Hepatocyte (in vitro differentiated cells): Measurements from ENCODE around the gene CAND1. TPM values are rescaled to one million over a fixed set of nuclear protein-coding genes. Genes with fewer than 3 reads are reported as not detected.
A peak's percentile ranks its signal among the peaks of the same experiment; 100 is the strongest.

Source experiments
- DNase-seq: peaks from one replicate; pipeline ENCODE4 v3.0.0-alpha.2; 2016; ENCODE audit warnings: low spot score
- H2AFZ ChIP-seq: fragments of 200-600 bp; sonication (generic); 2 replicates; pipeline ENCODE4 v1.6.0; 2016; ENCODE audit warnings: antibody characterized with exemption, mild to moderate bottlenecking
- H3K27ac ChIP-seq: fragments of 200-600 bp; sonication (generic); 2 replicates; pipeline ENCODE4 v1.5.1; 2016; ENCODE audit warnings: mild to moderate bottlenecking
- H3K27me3 ChIP-seq: fragments of 200-600 bp; sonication (generic); 2 replicates; pipeline ENCODE4 v1.6.1; 2016
- H3K36me3 ChIP-seq: fragments of 200-600 bp; sonication (generic); replicated peaks from 2 replicates; pipeline ENCODE4 v1.5.1; 2016; ENCODE audit warnings: low read depth; ENCODE audit not compliant: insufficient read depth
- H3K4me1 ChIP-seq: fragments of 200-600 bp; sonication (generic); 2 replicates; pipeline ENCODE4 v1.5.1; 2016; ENCODE audit warnings: mild to moderate bottlenecking, moderate library complexity; ENCODE audit not compliant: insufficient read depth
- H3K4me2 ChIP-seq: fragments of 200-600 bp; sonication (generic); 2 replicates; pipeline ENCODE4 v1.6.0; 2016
- H3K4me3 ChIP-seq: fragments of 200-600 bp; sonication (generic); 2 replicates; pipeline ENCODE4 v1.5.1; 2016; ENCODE audit warnings: mild to moderate bottlenecking
- H3K79me2 ChIP-seq: fragments of 200-600 bp; sonication (generic); 2 replicates; pipeline ENCODE4 v1.6.0; 2017; ENCODE audit warnings: mild to moderate bottlenecking
- H3K9me2 ChIP-seq: fragments of 200-600 bp; sonication (generic); replicated peaks from 2 replicates; pipeline ENCODE4 v1.6.0; 2017; ENCODE audit warnings: mild to moderate bottlenecking; ENCODE audit not compliant: insufficient read depth
- H3K9me3 ChIP-seq: fragments of 200-600 bp; sonication (generic); 2 replicates; pipeline ENCODE4 v1.5.1; 2016; ENCODE audit warnings: low read depth, mild to moderate bottlenecking
- H4K20me1 ChIP-seq: fragments of 200-600 bp; sonication (generic); 2 replicates; pipeline ENCODE4 v1.6.0; 2016; ENCODE audit warnings: mild to moderate bottlenecking; ENCODE audit not compliant: insufficient read depth, poor library complexity, severe bottlenecking
- EZH2 ChIP-seq: fragments of 200-600 bp; sonication (generic); IDR thresholded peaks from 2 replicates; pipeline ENCODE4 v1.6.1; 2016; ENCODE audit warnings: antibody characterized with exemption, mild to moderate bottlenecking, borderline replicate concordance
- EZH2phosphoT487 ChIP-seq: fragments of 200-600 bp; sonication (generic); IDR thresholded peaks from one replicate; pipeline ENCODE4 v1.6.1; 2018; ENCODE audit warnings: antibody characterized with exemption, mild to moderate bottlenecking, low read depth, moderate library complexity; ENCODE audit not compliant: unreplicated experiment, severe bottlenecking
- WGBS: methylation state at CpG from one replicate; pipeline ENCODE4 v1.1.6; 2016; ENCODE audit warnings: low lambda C conversion rate; ENCODE audit errors: missing lambda C conversion rate; 5-methylcytosine and 5-hydroxymethylcytosine counted together
- polyA plus RNA-seq: library from polyadenylated mRNA; unstranded; fragments of >200 nt; fragmentation: Nextera tagmentation; extraction: Ambion mirVana; gene quantifications from 2 replicates; pipeline ENCODE4 v1.2.1, GENCODE V29; 2016
- total RNA-seq: library from RNA; depleted of rRNA; stranded (reverse); fragments of >200 nt; gene quantifications from 2 replicates; pipeline ENCODE4 v1.2.3, GENCODE V29; 2014
- TF ChIP-seq, protein P1 (sequence below): fragments of 200-600 bp; sonication (generic); IDR thresholded peaks from 2 replicates; pipeline ENCODE4 v1.5.1; 2016; ENCODE audit warnings: antibody characterized with exemption, mild to moderate bottlenecking; ENCODE audit not compliant: poor library complexity

Gene CAND1
- total and polyA plus RNA-seq, 2 experiments from 2014 or later: 113 to 130 TPM

DNA sequence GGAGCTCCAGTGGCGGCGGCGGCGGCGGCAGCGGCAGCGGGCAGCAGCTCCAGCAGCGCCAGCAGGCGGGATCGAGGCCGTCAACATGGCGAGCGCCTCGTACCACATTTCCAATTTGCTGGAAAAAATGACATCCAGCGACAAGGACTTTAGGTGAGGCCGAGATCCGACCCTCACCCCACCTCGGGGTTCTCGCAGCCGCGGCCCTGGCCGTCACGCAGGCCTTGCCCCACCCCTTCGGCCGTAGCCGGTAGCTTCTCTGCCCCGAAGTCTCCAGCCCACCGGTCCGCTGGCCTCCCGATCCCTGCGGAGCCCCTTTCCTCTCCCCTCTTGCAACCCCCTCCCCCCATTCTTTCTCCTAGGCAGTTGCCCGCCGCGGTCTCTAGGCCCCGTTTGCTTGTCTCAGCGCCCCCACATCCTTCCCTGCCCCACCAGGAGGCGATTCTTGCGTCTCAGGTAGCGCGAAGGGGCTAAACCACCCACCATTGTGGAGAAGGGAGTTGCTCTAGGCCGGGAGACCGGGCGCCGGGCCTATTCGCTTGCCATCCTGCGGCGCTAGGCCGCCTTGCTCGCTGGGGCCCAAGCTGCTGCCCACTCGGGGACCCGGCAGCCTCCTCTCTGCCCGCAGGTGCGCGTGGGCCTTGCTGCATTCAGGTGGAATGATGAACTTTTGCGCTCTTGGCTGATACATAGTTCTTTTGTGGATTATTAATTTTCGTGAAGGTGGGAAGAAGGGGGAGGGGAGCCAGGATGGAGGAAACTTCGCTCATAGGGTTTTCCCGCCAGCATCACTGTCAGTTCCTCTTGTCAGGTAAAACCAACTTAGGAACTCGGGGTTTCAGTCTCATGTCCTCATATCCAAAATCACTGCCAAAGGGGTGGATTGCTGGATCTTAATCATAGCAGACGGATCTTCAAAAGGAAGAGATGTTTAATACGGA is 745 bp downstream of the CAND1 start:
- Histone ChIP-seq H3K27ac (peak overlapping the region; percentile 91), H4K20me1 (peaks cover 46% of the 10 kb centered on the region), H2AFZ (peak overlapping the region; percentile 11), H3K79me2 (peaks cover 51% of the 10 kb centered on the region), H3K4me2 (peak overlapping the region; percentile 79), H3K9me3 (no peaks in the 10 kb centered on the region), H3K27me3 (no peaks in the 10 kb centered on the region), H3K36me3 (no peaks in the 10 kb centered on the region), H3K4me1 (peaks cover 23% of the 10 kb centered on the region), H3K4me3 (peak overlapping the region; percentile 86), H3K9me2 (no peaks in the 10 kb centered on the region)
- no peak for TF ChIP-seq EZH2
- peak; percentile 69 for DNase-seq
- 2% methylated on average over 52 of the region's 61 CpGs for WGBS

DNA sequence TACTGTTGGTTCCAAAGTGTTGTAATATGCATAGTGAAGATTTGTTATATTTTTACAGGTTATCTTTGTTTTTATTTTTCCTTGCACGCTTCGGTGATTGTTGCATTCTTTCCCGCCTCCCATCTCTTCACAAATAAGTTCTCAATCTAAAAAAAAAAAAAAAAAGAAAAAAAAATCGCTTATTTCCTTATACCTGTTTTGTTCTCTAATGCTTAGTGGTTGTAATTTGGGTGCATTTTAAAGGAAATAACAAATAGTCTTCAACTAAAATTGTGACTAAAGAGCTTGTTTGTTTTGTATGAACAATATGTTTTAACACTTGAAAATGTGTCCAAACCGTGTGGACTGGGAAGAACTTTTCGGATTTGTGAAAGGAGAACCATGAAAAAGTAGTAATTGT is 1.5 kb downstream of the CAND1 start:
- WGBS: 3% methylated on average over 6 of the region's 6 CpGs
- Histone ChIP-seq H2AFZ (no peak overlapping the region), H3K36me3 (no peaks in the 10 kb centered on the region), H3K4me1 (peaks cover 30% of the 10 kb centered on the region), H3K27me3 (no peaks in the 10 kb centered on the region), H3K4me2 (peak overlapping the region; percentile 79), H4K20me1 (peaks cover 53% of the 10 kb centered on the region), H3K27ac (peak overlapping the region; percentile 91), H3K4me3 (peak overlapping the region; percentile 86), H3K9me2 (no peaks in the 10 kb centered on the region), H3K79me2 (peaks cover 58% of the 10 kb centered on the region), H3K9me3 (no peaks in the 10 kb centered on the region)
- no peak for DNase-seq
- TF ChIP-seq EZH2phosphoT487 (no peak), EZH2 (no peak)
- TF ChIP-seq, protein P1, sequence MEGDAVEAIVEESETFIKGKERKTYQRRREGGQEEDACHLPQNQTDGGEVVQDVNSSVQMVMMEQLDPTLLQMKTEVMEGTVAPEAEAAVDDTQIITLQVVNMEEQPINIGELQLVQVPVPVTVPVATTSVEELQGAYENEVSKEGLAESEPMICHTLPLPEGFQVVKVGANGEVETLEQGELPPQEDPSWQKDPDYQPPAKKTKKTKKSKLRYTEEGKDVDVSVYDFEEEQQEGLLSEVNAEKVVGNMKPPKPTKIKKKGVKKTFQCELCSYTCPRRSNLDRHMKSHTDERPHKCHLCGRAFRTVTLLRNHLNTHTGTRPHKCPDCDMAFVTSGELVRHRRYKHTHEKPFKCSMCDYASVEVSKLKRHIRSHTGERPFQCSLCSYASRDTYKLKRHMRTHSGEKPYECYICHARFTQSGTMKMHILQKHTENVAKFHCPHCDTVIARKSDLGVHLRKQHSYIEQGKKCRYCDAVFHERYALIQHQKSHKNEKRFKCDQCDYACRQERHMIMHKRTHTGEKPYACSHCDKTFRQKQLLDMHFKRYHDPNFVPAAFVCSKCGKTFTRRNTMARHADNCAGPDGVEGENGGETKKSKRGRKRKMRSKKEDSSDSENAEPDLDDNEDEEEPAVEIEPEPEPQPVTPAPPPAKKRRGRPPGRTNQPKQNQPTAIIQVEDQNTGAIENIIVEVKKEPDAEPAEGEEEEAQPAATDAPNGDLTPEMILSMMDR: no peak

DNA sequence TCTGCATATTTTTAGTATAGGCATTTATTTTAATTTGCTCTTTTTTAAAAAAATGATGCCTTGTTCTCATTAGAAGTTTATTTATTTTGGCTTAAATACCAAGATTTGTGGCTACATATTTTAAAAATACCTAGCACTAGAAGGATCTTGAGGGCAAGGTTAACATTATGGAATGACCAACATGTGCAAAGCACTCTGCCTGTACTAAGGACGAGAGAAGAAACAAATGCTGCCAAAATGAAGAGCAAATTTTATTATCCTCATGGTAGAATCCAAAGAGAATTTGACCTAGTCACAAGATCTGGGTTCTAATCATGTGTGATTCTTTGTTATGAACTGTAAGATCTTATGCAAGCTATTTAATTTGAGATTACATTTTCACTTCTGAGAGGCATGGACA is 2.8 kb downstream of the CAND1 start:
- no peaks in the 10 kb centered on the region for H3K36me3 ChIP-seq
- H3K9me3 ChIP-seq: no peaks in the 10 kb centered on the region
- no peaks in the 10 kb centered on the region for H3K9me2 ChIP-seq
- peak overlapping the region; percentile 79 for H3K4me2 ChIP-seq
- H3K4me3 ChIP-seq: peak overlapping the region; percentile 86
- H3K27ac ChIP-seq: peak overlapping the region; percentile 91
- H3K4me1 ChIP-seq: peaks cover 39% of the 10 kb centered on the region
- TF ChIP-seq, protein P1: no peak
- TF ChIP-seq EZH2: no peak
- DNase-seq: no peak
- H2AFZ ChIP-seq: no peak overlapping the region
- peaks cover 67% of the 10 kb centered on the region for H4K20me1 ChIP-seq
- H3K79me2 ChIP-seq: peaks cover 71% of the 10 kb centered on the region
- 60% methylated on average over 1 of the region's 1 CpG for WGBS
- H3K27me3 ChIP-seq: no peaks in the 10 kb centered on the region

DNA sequence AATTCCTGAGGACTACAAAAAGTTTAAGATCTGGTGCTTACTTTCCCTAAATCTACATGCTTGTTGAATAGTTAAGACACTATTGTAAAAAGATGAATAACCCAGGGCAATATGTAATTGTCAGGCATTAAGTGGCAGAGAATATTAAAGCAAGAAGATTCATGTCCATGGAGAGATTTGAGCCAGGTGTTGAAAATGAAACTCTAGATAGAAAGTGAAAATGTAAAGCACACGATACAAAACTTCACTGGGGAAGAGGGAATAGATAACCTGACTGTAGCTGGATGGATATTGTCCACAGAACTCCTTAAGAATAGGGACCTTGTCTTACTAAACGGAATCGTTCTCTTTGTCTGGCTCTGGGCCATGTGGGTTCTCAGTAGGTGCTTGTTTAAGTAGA is 5.0 kb downstream of the CAND1 start:
- Histone ChIP-seq H3K27ac (peak overlapping the region; percentile 3), H3K79me2 (peaks cover 94% of the 10 kb centered on the region), H3K4me3 (no peak overlapping the region), H3K27me3 (no peaks in the 10 kb centered on the region), H4K20me1 (peaks cover 89% of the 10 kb centered on the region), H3K4me1 (peaks cover 32% of the 10 kb centered on the region), H3K9me2 (no peaks in the 10 kb centered on the region), H3K36me3 (no peaks in the 10 kb centered on the region), H3K9me3 (no peaks in the 10 kb centered on the region), H3K4me2 (peak overlapping the region; percentile 49), H2AFZ (no peak overlapping the region)
- no peak for DNase-seq
- 42% methylated on average over 3 of the region's 3 CpGs for WGBS
- TF ChIP-seq EZH2phosphoT487: no peak
- TF ChIP-seq EZH2: no peak
- TF ChIP-seq, protein P1: no peak
